Measurements from ENCODE around the gene CARD19.

DNA sequence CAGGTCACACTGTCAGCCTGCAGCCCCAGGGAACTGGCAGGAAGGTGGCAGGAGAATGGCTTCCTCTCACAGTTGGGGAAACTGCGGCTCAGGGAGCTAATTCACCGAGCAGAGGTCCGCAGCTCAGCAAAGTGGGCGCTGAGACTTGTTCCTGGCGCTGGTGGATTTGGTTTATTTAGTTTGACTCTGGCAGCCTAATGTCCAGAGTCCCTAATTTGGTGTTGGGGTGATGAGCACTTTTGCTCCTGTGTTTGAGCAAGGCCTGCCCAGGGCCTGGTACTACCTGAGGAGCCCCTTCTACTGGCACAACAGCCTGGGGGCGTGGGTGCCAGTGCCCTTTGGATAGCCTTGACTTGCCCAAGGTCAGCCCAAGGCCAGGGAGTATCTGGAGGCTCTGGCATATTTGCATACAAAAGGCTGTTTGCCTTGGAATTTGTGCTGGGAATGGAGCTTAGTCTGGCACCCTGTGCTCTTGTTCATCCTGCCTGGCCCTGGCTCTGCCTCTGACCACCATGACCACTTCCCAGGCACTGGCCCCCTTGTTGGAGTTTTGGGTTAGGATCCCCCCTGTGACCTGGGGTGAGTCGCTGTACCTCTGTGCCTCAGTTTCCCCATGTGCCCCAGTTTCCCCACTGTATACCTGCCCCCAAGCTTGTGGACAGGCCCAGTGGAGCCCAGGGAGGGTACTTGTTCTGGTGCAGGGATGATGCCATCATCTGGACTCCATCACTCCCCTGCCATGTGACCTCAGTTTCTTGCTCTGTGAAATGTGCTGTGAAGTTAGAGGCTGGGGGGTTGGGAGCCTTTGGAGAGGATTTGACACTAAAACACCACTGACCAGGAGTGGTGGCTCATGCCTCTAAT, 36.1 kb upstream of the CARD19 start:
- TF ChIP-seq, protein P1, sequence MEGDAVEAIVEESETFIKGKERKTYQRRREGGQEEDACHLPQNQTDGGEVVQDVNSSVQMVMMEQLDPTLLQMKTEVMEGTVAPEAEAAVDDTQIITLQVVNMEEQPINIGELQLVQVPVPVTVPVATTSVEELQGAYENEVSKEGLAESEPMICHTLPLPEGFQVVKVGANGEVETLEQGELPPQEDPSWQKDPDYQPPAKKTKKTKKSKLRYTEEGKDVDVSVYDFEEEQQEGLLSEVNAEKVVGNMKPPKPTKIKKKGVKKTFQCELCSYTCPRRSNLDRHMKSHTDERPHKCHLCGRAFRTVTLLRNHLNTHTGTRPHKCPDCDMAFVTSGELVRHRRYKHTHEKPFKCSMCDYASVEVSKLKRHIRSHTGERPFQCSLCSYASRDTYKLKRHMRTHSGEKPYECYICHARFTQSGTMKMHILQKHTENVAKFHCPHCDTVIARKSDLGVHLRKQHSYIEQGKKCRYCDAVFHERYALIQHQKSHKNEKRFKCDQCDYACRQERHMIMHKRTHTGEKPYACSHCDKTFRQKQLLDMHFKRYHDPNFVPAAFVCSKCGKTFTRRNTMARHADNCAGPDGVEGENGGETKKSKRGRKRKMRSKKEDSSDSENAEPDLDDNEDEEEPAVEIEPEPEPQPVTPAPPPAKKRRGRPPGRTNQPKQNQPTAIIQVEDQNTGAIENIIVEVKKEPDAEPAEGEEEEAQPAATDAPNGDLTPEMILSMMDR (conservative IDR thresholded peaks at IDR 0.05; ENCODE audit: low read depth in 2 of 2): no peak
- no peak for TF ChIP-seq EZH2 (IDR thresholded peaks at IDR 0.05; ENCODE audit: low read depth, unreplicated experiment)
